MM.1S (cell line): ENCODE results near the gene ADARB2.

Experiments
- DNase-seq: peaks from one replicate; pipeline ENCODE4 v3.0.0-alpha.2; 2015
- H2AFZ ChIP-seq: fragments of 300-600 bp; sonication (generic); 2 replicates; pipeline ENCODE4 v1.6.0; 2016; ENCODE audit warnings: antibody characterized with exemption, low read length
- H3F3A ChIP-seq: fragments of 300-600 bp; sonication (generic); 2 replicates; pipeline ENCODE4 v1.6.1; 2016; ENCODE audit warnings: mild to moderate bottlenecking, antibody characterized with exemption, low read length, moderate library complexity, mixed read lengths; ENCODE audit not compliant: insufficient read depth
- H3K27ac ChIP-seq: fragments of 300-600 bp; sonication (generic); 2 replicates; pipeline ENCODE4 v1.5.1; 2016; ENCODE audit warnings: mild to moderate bottlenecking, low read length
- H3K27me3 ChIP-seq: fragments of 300-600 bp; sonication (generic); replicated peaks from 2 replicates; pipeline ENCODE4 v1.6.0; 2016; ENCODE audit warnings: low read length; ENCODE audit not compliant: insufficient read depth
- H3K36me3 ChIP-seq: fragments of 300-600 bp; sonication (generic); replicated peaks from 2 replicates; pipeline ENCODE4 v1.6.1; 2016; ENCODE audit warnings: mild to moderate bottlenecking, low read length, mixed read lengths; ENCODE audit not compliant: insufficient read depth
- H3K4me1 ChIP-seq: fragments of 300-600 bp; sonication (generic); 2 replicates; pipeline ENCODE4 v1.6.1; 2016; ENCODE audit warnings: low read length, mixed read lengths
- H3K4me2 ChIP-seq: fragments of 300-600 bp; sonication (generic); 2 replicates; pipeline ENCODE4 v1.6.0; 2016; ENCODE audit warnings: low read depth, low read length
- H3K4me3 ChIP-seq: fragments of 300-600 bp; sonication (generic); 2 replicates; pipeline ENCODE4 v1.5.1; 2016; ENCODE audit warnings: low read length, mixed read lengths
- H3K79me2 ChIP-seq: fragments of 300-600 bp; sonication (generic); 2 replicates; pipeline ENCODE4 v1.6.1; 2016; ENCODE audit warnings: mixed run types, low read length, mixed read lengths
- H3K9ac ChIP-seq: fragments of 300-600 bp; sonication (generic); 2 replicates; pipeline ENCODE4 v1.6.1; 2016; ENCODE audit warnings: low read length, mixed read lengths
- H3K9me2 ChIP-seq: fragments of 300-600 bp; sonication (generic); replicated peaks from 2 replicates; pipeline ENCODE4 v1.6.1; 2016; ENCODE audit warnings: mild to moderate bottlenecking, low read length, mixed read lengths; ENCODE audit not compliant: insufficient read depth
- H3K9me3 ChIP-seq: fragments of 300-600 bp; sonication (generic); replicated peaks from 2 replicates; pipeline ENCODE4 v1.6.1; 2016; ENCODE audit warnings: mild to moderate bottlenecking, low read length, mixed read lengths; ENCODE audit not compliant: insufficient read depth
- H4K20me1 ChIP-seq: fragments of 300-600 bp; sonication (generic); 2 replicates; pipeline ENCODE4 v1.6.1; 2016; ENCODE audit warnings: mild to moderate bottlenecking, low read length, moderate library complexity, mixed read lengths; ENCODE audit not compliant: insufficient read depth
- CTCF ChIP-seq: fragments of 300-600 bp; sonication (generic); IDR thresholded peaks from 2 replicates; pipeline ENCODE4 v1.5.1; 2016; ENCODE audit warnings: antibody characterized with exemption, low read length, mixed read lengths
- EZH2 ChIP-seq: fragments of 300-600 bp; sonication (generic); optimal IDR thresholded peaks from 2 replicates; pipeline ENCODE3; 2017; ENCODE audit warnings: low read depth, mild to moderate bottlenecking, antibody characterized with exemption, low read length, mixed read lengths
- EZH2phosphoT487 ChIP-seq: fragments of 300-600 bp; sonication (generic); IDR thresholded peaks from 2 replicates; pipeline ENCODE4 v1.6.1; 2018; ENCODE audit warnings: antibody characterized with exemption, low read length

The ADARB2 gene

GRCh38 chr10:1578392-1579140 lies 158.8 kb downstream of the ADARB2 start:
- Histone ChIP-seq H2AFZ (no peak overlapping the region), H3K9ac (no peak overlapping the region), H3K4me2 (no peak overlapping the region), H3K27ac (no peak overlapping the region), H3F3A (no peaks in the 10 kb centered on the region), H3K79me2 (no peaks in the 10 kb centered on the region), H3K9me3 (no peaks in the 10 kb centered on the region), H4K20me1 (no peaks in the 10 kb centered on the region), H3K27me3 (no peaks in the 10 kb centered on the region), H3K4me1 (no peaks in the 10 kb centered on the region), H3K9me2 (no peaks in the 10 kb centered on the region), H3K4me3 (no peak overlapping the region), H3K36me3 (no peaks in the 10 kb centered on the region)
- no peak for DNase-seq
- TF ChIP-seq CTCF (no peak), EZH2phosphoT487 (no peak), EZH2 (no peak)

GRCh38 chr10:1577945-1578344 lies 159.4 kb downstream of the ADARB2 start:
- Histone ChIP-seq H3K4me2 (no peak overlapping the region), H3K9me3 (no peaks in the 10 kb centered on the region), H3K36me3 (no peaks in the 10 kb centered on the region), H3K27ac (peak overlapping the region; percentile 10; the same call in 1 of the 2 replicates), H3K9me2 (no peaks in the 10 kb centered on the region), H3K27me3 (no peaks in the 10 kb centered on the region), H3K79me2 (no peaks in the 10 kb centered on the region), H3F3A (no peaks in the 10 kb centered on the region), H3K4me1 (no peaks in the 10 kb centered on the region), H3K9ac (no peak overlapping the region), H4K20me1 (no peaks in the 10 kb centered on the region), H2AFZ (no peak overlapping the region), H3K4me3 (no peak overlapping the region)
- TF ChIP-seq EZH2: no peak
- no peak for TF ChIP-seq CTCF
- no peak for DNase-seq

GRCh38 chr10:1577373-1577770 lies 160.0 kb downstream of the ADARB2 start:
- Histone ChIP-seq H3K79me2 (no peaks in the 10 kb centered on the region), H3K4me2 (no peak overlapping the region), H3F3A (no peaks in the 10 kb centered on the region), H3K9me3 (no peaks in the 10 kb centered on the region), H3K36me3 (no peaks in the 10 kb centered on the region), H2AFZ (no peak overlapping the region), H3K4me1 (no peaks in the 10 kb centered on the region), H3K9me2 (no peaks in the 10 kb centered on the region), H3K4me3 (no peak overlapping the region), H3K9ac (no peak overlapping the region), H3K27me3 (no peaks in the 10 kb centered on the region), H3K27ac (peak overlapping the region; percentile 10; the same call in 1 of the 2 replicates), H4K20me1 (no peaks in the 10 kb centered on the region)
- TF ChIP-seq CTCF: no peak
- TF ChIP-seq EZH2: no peak
- TF ChIP-seq EZH2phosphoT487: no peak
- DNase-seq: no peak
